ENCODE data around the gene DTX1.
A peak's percentile ranks its signal among the peaks of the same experiment; 100 is the strongest.

DTX1 gene

GRCh38 chr12:113056631-113057488 lies at the start of gene DTX1:
DTX1 (plus strand) TSS chr12:113056730; CDS start chr12:113058193, 1,463 bp downstream.
- DNase-seq (ENCODE audit: low spot score) = no peak

- peak; percentile 94 for DNase-seq (ENCODE audit: low spot score)
Measured at GRCh38 chr12:113007166-113007565, 49.4 kb upstream of the DTX1 start.

- DNase-seq (ENCODE audit: low spot score) = no peak
Measured at GRCh38 chr12:113010701-113011100, 45.8 kb upstream of the DTX1 start.

GRCh38 chr12:113014565-113014964 lies 42.0 kb upstream of the DTX1 start:
- DNase-seq (ENCODE audit: low spot score) = no peak

- DNase-seq (ENCODE audit: low spot score) = no peak
Measured at GRCh38 chr12:113016796-113017195, 39.7 kb upstream of the DTX1 start.

GRCh38 chr12:113019025-113019424 lies 37.5 kb upstream of the DTX1 start:
- peak; percentile 25 for DNase-seq (ENCODE audit: low spot score)

- DNase-seq (ENCODE audit: low spot score) = no peak
Measured at GRCh38 chr12:113021500-113021899, 35.0 kb upstream of the DTX1 start.

- no peak for DNase-seq (ENCODE audit: low spot score)
Measured at GRCh38 chr12:113022563-113023297, 33.8 kb upstream of the DTX1 start.

- DNase-seq (ENCODE audit: low spot score) = no peak
Measured at GRCh38 chr12:113027726-113028125, 28.8 kb upstream of the DTX1 start.

GRCh38 chr12:113030875-113031525 lies 25.5 kb upstream of the DTX1 start:
- DNase-seq (ENCODE audit: low spot score) = peak; percentile 84

- no peak for DNase-seq (ENCODE audit: low spot score)
Measured at GRCh38 chr12:113039911-113040445, 16.6 kb upstream of the DTX1 start.

- DNase-seq (ENCODE audit: low spot score) = peak; percentile 67
Measured at GRCh38 chr12:113040722-113041171, 15.8 kb upstream of the DTX1 start.

GRCh38 chr12:113041560-113041959 lies 15.0 kb upstream of the DTX1 start:
- DNase-seq (ENCODE audit: low spot score) = no peak

- DNase-seq (ENCODE audit: low spot score) = no peak
Measured at GRCh38 chr12:113043240-113043639, 13.3 kb upstream of the DTX1 start.

- no peak for DNase-seq (ENCODE audit: low spot score)
Measured at GRCh38 chr12:113044516-113044915, 12.0 kb upstream of the DTX1 start.

GRCh38 chr12:113048716-113049127 lies 7.8 kb upstream of the DTX1 start:
- peak; percentile 60 for DNase-seq (ENCODE audit: low spot score)

GRCh38 chr12:113049976-113050742 lies 6.4 kb upstream of the DTX1 start:
- peak; percentile 47 for DNase-seq (ENCODE audit: low spot score)

GRCh38 chr12:113050795-113051194 lies 5.7 kb upstream of the DTX1 start:
- DNase-seq (ENCODE audit: low spot score) = no peak

GRCh38 chr12:113051759-113052158 lies 4.8 kb upstream of the DTX1 start:
- DNase-seq (ENCODE audit: low spot score) = no peak

- DNase-seq (ENCODE audit: low spot score) = no peak
Measured at GRCh38 chr12:113052326-113052725, 4.2 kb upstream of the DTX1 start.

- DNase-seq (ENCODE audit: low spot score) = no peak
Measured at GRCh38 chr12:113054948-113055486, 1.5 kb upstream of the DTX1 start.
